Liver (tissue), 3 donors: ENCODE results near the gene NMUR2.

Source experiments
- CTCF ChIP-seq: fragments of 150-350 bp; IDR thresholded peaks from 2 replicates; pipeline ENCODE4 v1.5.1; 2017; ENCODE audit warnings: improper control_type of control experiment, low read depth, low read length; ENCODE audit not compliant: missing input control
- EGR1 ChIP-seq, 2 donors: IDR thresholded peaks; 2 replicates each; pipeline ENCODE4 v1.6.1; 2016 to 2018; ENCODE audit warnings: antibody characterized with exemption in 2 of 2, low read depth in 2 of 2
- HNF4A ChIP-seq, 2 donors: conservative IDR thresholded peaks; 2 replicates each; pipeline ENCODE4 v1.6.1; 2016; ENCODE audit warnings: antibody characterized with exemption in 2 of 2, mild to moderate bottlenecking in 2 of 2
- RAD21 ChIP-seq, 2 donors: IDR thresholded peaks; 2 replicates each; pipeline ENCODE4 v1.6.1; 2016; ENCODE audit warnings: antibody characterized with exemption in 2 of 2, mild to moderate bottlenecking in 2 of 2
- SP1 ChIP-seq: IDR thresholded peaks from 2 replicates; pipeline ENCODE4 v1.6.1; 2018; ENCODE audit warnings: antibody characterized with exemption, mild to moderate bottlenecking
- TAF1 ChIP-seq: conservative IDR thresholded peaks from 2 replicates; pipeline ENCODE4 v1.6.1; 2016; ENCODE audit warnings: antibody characterized with exemption, mild to moderate bottlenecking
- YY1 ChIP-seq: IDR thresholded peaks from 2 replicates; pipeline ENCODE4 v1.6.1; 2016; ENCODE audit warnings: antibody characterized with exemption, mild to moderate bottlenecking
- donor health status: healthy.
- donor health status: healthy.

- no peak for TF ChIP-seq YY1
- no peak for TF ChIP-seq CTCF
- no peak for TF ChIP-seq TAF1
- TF ChIP-seq EGR1 (IDR thresholded peaks at IDR 0.05; ENCODE audit: low read depth in 2 of 2) = no peak
- TF ChIP-seq SP1 = no peak
- TF ChIP-seq RAD21 (IDR thresholded peaks at IDR 0.05) = no peak
- no peak for TF ChIP-seq HNF4A (conservative IDR thresholded peaks at IDR 0.05)
These were observed 16.5 kb downstream of the NMUR2 start for GRCh38 chr5:152388610-152389009.
